COLO829 (cell line): ENCODE data around the gene ZNF579.
A peak's percentile ranks its signal among the peaks of the same experiment; 100 is the strongest.
"Not testable (repeated sequence)": the region's sequence is repeated elsewhere in the genome, so short reads cannot be mapped to it uniquely, and the experiment has no call there.

ENCODE experiments used
- DNase-seq: peaks from one replicate; pipeline ENCODE4 v3.0.0; 2012; ENCODE audit warnings: low spot score

Gene ZNF579

DNA sequence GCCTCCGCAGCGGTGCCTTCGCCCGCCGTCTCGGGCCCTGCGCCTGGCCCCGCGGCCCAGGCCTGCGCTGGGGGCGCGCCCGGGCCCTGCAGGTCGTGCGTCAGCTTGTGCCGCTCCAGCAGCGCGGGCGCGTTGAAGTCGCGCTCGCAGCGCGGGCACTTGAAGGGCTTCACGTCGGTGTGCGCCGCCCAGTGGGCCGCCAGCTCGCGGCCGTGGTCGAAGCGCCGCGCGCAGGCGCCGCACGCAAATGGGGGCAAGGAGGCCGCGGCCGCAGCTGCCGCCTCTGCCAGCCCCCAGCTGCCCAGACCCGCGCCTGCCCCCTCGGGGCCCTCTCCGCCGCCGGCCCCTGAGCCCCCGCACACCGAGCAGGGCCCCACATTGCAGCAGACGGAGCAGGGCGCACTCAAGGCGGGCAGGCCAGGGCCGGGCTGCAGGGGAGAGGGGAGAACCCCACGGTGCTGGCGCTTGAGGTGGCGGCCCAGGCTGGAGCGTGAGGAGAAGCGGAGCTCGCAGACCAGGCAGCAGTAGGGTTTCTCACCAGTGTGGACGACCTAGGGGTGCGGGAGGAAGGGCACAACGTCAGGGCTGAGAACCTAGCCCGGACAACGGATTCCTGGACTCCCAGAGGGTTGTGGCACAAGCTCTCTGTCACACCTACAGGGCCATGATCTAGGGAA, 12.6 kb upstream of the ZNF579 start:
- no peak for DNase-seq

GRCh38 chr19:55592391-55593090, 11.9 kb upstream of the ZNF579 start:
- DNase-seq: no peak

DNA sequence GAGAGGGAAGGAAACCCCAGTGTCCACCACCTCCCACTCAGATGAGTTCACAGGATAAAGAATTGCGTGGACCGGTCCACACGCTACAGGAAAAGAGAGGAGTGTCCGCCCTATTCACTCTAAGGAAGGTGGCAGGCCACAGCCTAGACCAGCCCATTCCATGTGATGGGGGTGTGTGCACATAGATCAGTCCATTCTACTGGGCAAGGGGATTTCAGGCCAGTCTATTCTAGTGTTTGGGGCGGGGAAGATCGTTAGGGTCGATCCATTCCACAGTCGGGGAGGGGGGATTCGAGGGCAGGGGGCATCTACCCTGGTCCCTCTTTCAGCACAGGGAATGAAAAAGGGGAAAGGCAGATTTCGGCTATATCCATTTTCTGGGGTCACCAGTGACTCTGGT, 10.9 kb upstream of the ZNF579 start:
- no peak for DNase-seq

- DNase-seq: peak; percentile 46
Measured at GRCh38 chr19:55590617-55591016, 10.0 kb upstream of the ZNF579 start.

DNA sequence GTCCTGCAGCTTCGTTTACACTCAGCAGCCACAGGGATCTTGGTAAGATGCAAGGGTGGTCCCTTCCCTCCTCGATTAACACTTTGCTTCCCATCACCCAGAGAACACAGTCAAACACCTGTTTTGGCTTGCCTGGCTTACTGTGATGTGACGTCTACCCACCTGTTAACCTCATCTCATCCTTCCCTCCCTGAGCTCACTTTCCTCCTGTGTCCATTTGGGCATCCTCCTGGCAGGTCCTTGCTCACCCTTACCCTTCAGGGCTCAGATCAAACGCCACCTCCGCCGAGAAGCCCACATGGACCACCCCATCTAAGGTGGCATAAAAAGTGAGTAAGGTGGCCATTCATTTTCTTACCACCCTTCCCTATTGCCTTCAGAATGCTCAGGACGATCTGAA, 9.5 kb upstream of the ZNF579 start:
- no peak for DNase-seq

DNA sequence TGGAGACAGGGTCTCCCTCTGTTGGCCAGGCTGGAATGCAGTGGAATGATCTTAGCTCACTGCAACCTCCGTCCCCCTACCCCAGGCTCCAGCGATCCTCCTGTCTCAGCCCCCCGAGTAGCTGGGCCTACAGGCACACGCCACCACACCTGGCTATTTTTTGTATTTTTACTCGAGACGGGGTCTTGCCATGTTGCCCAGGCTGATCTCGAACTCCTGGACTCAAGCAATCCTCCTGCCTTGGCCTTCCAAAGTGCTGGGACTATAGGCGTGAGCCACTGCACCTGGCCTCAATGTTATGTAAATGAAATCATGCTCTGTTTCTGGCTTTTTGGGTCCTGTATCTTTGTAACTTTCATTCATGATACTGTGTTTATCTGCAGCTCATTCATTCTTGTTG, 8.1 kb upstream of the ZNF579 start:
- no peak for DNase-seq

GRCh38 chr19:55586976-55587668, 6.5 kb upstream of the ZNF579 start:
- peak; percentile 96 for DNase-seq

GRCh38 chr19:55585658-55586339, 5.2 kb upstream of the ZNF579 start:
- DNase-seq: peak; percentile 56

GRCh38 chr19:55584871-55585270, 4.2 kb upstream of the ZNF579 start:
- DNase-seq: no peak

- not testable (repeated sequence) for DNase-seq
Measured at GRCh38 chr19:55583897-55584296, 3.2 kb upstream of the ZNF579 start.

GRCh38 chr19:55582284-55582683, 1.6 kb upstream of the ZNF579 start:
- DNase-seq: not testable (repeated sequence)

DNA sequence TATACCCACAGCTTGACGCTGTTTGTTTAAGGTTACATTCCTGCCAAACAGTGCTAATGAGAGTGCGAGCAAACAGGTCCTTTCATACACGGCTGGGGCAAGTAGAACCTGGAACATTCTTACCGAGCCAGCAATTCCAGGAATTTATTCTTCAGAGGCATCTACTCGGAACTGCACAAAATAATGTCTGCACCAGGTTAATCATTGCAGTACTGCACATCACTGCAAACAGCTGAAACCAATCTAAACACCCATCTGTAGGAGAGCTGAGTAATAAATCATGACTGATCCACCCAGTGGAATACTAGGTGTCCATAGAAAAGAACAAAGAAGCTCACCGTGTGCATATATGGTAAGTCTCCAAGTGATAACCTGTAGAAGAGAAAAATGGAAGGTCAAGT, 1.2 kb upstream of the ZNF579 start:
- DNase-seq: no peak

DNA sequence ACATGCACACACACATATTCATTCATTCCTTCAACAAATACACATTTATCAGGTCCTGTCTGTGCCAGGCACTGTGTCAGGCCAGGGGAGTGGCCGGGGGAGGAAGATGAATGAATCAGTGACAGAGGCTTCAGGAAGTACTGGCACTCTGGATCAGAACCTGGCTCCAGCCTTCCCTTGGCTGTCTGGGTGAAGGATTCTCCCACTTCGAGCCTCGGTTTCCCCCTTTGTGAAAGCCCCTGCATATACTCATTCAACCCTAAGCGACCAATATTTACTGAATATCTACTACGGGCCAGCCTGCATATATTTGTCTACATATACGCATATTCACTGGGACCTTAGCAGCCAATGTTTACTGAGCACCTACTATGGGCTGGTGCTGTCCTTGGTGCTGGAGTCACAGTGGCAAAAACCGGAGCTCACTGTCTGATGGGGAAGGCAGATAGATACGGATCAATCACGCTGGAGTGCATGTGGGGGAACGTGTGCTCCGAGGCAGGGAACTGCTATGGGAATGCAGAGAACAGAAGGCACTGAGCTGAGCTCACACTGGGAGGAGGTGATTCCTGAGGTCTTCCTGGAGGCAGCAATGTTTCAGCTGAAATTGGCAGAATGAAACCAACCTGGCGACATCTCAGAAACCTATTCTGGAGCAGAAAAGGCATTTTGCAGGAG, 636 bp upstream of the ZNF579 start:
- DNase-seq: no peak

GRCh38 chr19:55579766-55580621, 654 bp downstream of the ZNF579 start:
- no peak for DNase-seq

GRCh38 chr19:55578761-55579747, 1.6 kb downstream of the ZNF579 start:
- DNase-seq: no peak

DNA sequence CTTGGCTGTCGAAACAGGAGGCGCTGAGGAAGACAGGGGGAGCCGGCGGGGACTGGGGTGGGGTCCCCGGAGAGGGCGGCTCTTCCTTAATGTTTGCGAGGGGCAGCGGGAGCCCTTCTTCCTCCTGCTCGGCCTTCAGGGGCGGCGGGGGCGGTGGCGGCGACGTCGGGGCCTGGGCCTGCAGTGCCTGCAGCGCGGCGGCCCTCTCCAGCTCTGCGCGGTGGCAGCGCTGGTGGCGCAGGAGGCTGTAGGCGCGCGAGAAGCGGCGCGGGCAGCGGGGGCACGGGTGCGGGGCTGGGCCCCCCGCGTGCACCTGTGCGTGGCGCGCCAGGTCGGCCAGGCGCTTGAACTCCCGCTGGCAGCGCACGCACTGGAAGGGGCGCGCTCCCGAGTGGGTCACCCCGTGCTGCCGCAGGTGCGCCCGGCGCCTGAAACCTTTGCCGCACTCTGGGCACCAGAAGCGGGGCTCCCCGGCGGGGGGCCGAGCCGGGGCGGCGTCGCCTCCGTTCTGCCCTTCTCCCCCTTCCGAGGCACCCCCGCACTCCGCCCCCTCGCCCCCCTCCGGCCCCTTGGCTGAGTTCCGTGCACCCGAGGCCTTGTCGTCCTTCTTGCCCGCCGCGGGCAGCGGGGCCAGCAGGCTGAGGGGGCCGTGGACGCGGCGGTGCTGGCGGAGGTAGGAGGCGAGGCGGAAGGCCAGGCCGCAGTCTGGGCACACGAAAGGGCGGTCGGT, 2.5 kb downstream of the ZNF579 start:
- no peak for DNase-seq

GRCh38 chr19:55576746-55577145, 3.9 kb downstream of the ZNF579 start:
- DNase-seq: no peak

DNA sequence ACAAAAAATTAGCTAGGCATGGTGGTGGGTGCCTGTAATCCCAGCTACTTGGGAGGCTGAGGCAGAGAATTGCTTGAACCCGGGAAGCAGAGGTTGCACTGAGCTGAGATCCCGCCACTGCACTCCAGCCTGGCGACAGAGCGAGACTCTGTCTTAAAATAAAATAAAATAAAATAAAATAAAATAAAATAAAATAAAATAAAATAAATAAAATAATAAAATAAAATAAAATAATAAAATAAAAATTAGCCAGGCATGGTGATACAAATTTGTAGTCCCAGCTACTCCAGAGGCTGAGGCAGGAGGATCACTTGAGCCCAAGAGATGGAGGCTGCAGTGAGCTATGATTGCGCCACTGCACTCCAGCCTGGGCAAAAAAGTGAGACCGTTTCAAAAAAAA, 6.7 kb downstream of the ZNF579 start:
- DNase-seq: not testable (repeated sequence)

DNA sequence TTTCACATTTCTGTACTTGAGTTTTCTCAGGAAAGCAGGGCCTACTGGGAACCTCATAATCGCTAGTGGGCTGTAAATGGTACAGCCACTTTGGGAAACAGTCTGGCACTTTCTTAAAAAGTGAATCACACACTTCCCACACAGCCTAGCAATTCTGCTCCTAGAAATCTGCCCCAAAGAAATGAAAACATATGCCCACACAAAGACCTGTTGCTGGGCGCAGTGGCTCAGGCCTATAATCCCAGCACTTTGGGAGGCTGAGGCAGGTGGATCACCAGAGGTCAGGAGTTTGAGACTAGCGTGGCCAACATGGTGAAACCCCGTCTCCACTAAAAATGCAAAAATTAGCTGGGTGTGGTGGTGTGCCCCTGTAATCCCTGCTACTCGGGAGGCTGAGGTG, 11.2 kb downstream of the ZNF579 start:
- not testable (repeated sequence) for DNase-seq
